Measurements from ENCODE around the gene ZNF205.
A peak's percentile ranks its signal among the peaks of the same experiment; 100 is the strongest.
"Not testable (repeated sequence)": the region's sequence is repeated elsewhere in the genome, so short reads cannot be mapped to it uniquely, and the experiment has no call there.

Gene ZNF205

GRCh38 chr16:3135126-3135715 lies 22.8 kb downstream of the ZNF205 start:
- DNase-seq = no peak

GRCh38 chr16:3137267-3137666 lies 24.9 kb downstream of the ZNF205 start:
- DNase-seq = no peak

GRCh38 chr16:3138342-3138741 lies 26.0 kb downstream of the ZNF205 start:
- no peak for DNase-seq

GRCh38 chr16:3138823-3139426 lies 26.5 kb downstream of the ZNF205 start:
- no peak for DNase-seq

GRCh38 chr16:3139561-3139960 lies 27.2 kb downstream of the ZNF205 start:
- not testable (repeated sequence) for DNase-seq

- DNase-seq = no peak
These were observed 28.4 kb downstream of the ZNF205 start for GRCh38 chr16:3140603-3141427.

- no peak for DNase-seq
These were observed 29.5 kb downstream of the ZNF205 start for GRCh38 chr16:3141781-3142311.

GRCh38 chr16:3142327-3142726 lies 29.9 kb downstream of the ZNF205 start:
- no peak for DNase-seq

GRCh38 chr16:3142770-3143169 lies 30.4 kb downstream of the ZNF205 start:
- DNase-seq = no peak

- DNase-seq = no peak
These were observed 30.8 kb downstream of the ZNF205 start for GRCh38 chr16:3143189-3143588.

GRCh38 chr16:3143598-3144320 lies 31.4 kb downstream of the ZNF205 start:
- DNase-seq = no peak

GRCh38 chr16:3144321-3144983 lies 32.1 kb downstream of the ZNF205 start:
- DNase-seq = no peak

- no peak for DNase-seq
These were observed 32.8 kb downstream of the ZNF205 start for GRCh38 chr16:3145151-3145550.

GRCh38 chr16:3145660-3146059 lies 33.3 kb downstream of the ZNF205 start:
- no peak for DNase-seq

- no peak for DNase-seq
These were observed 34.8 kb downstream of the ZNF205 start for GRCh38 chr16:3147046-3147756.

GRCh38 chr16:3147757-3148104 lies 35.3 kb downstream of the ZNF205 start:
- DNase-seq = no peak

- no peak for DNase-seq
These were observed 36.1 kb downstream of the ZNF205 start for GRCh38 chr16:3148256-3149192.

- no peak for DNase-seq
These were observed 36.8 kb downstream of the ZNF205 start for GRCh38 chr16:3149193-3149530.

- DNase-seq = peak; percentile 53
These were observed 37.4 kb downstream of the ZNF205 start for GRCh38 chr16:3149630-3150345.

Measured in HCEC 1CT (cell line).